ENCODE results near the gene HRH1. TPM values are rescaled to one million over a fixed set of nuclear protein-coding genes. Genes with fewer than 3 reads are reported as not detected.

The HRH1 gene
- total RNA-seq, 1 donor from 2014 or later = 2.1 TPM

DNA sequence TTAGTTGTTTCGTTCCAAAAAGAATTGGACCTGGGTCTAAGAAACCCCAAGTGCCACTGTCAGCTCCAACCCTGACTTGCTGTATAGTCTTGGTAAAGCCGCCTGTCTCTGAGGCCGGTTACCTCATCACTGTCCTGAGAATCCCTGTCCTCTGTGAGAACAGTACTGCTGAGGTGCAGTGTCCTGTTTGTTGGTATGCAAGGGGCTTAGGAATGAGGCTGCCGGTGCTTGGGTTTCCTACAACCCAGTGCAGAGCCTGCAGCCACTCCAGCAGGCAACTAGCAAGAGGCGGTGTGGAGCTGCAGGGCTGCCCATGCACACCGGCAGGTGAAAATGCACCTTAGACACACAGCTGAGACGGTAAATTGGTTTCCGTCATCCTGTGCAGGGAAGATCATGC lies 65.9 kb downstream of the HRH1 start:
- FAIRE-seq (no peak), DNase-seq (ENCODE audit: low read depth) (no peak)
- H3K9ac ChIP-seq (ENCODE audit: low read length) = no peak overlapping the region
- TF ChIP-seq EZH2 (IDR thresholded peaks at IDR 0.05; ENCODE audit: insufficient read depth, low read length) (no peak), CTCF (IDR thresholded peaks at IDR 0.05; ENCODE audit: insufficient read depth, low read depth, low read length) (no peak)
- H3K4me3 ChIP-seq (ENCODE audit: insufficient read depth, low read depth, low read length) = no peak overlapping the region
- H3K9me3 ChIP-seq (ENCODE audit: insufficient read depth, low read depth, low read length) = no peaks in the 10 kb centered on the region
- H3K27ac Mint-ChIP-seq (ENCODE audit: unreplicated experiment) = no peak overlapping the region
- peaks cover 2% of the 10 kb centered on the region for H3K4me1 Mint-ChIP-seq (ENCODE audit: low read depth, unreplicated experiment)
- peaks cover 5% of the 10 kb centered on the region for H3K36me3 Mint-ChIP-seq (ENCODE audit: low read depth, unreplicated experiment)
- peaks cover 6% of the 10 kb centered on the region for H4K20me1 ChIP-seq (ENCODE audit: insufficient read depth, low read length)
- H3K27me3 ChIP-seq (ENCODE audit: insufficient read depth, low read length) = no peaks in the 10 kb centered on the region
- peaks cover 6% of the 10 kb centered on the region for H3K4me1 ChIP-seq (ENCODE audit: insufficient read depth, low read length)
- H3K4me2 ChIP-seq (ENCODE audit: low read length) = no peak overlapping the region
- H2AFZ ChIP-seq (ENCODE audit: low read depth, low read length) = no peak overlapping the region
- no peak overlapping the region for H3K4me3 Mint-ChIP-seq (ENCODE audit: unreplicated experiment)
- H3K27ac ChIP-seq (ENCODE audit: low read depth, low read length) = no peak overlapping the region
- peaks cover 6% of the 10 kb centered on the region for H3K36me3 ChIP-seq (ENCODE audit: insufficient read depth, low read length)
- no peaks in the 10 kb centered on the region for H3K9me3 Mint-ChIP-seq (ENCODE audit: unreplicated experiment)
- peaks cover 66% of the 10 kb centered on the region for H3K79me2 ChIP-seq (ENCODE audit: insufficient read depth, low read length)
- no peaks in the 10 kb centered on the region for H3K27me3 Mint-ChIP-seq (ENCODE audit: low read depth, unreplicated experiment)

DNA sequence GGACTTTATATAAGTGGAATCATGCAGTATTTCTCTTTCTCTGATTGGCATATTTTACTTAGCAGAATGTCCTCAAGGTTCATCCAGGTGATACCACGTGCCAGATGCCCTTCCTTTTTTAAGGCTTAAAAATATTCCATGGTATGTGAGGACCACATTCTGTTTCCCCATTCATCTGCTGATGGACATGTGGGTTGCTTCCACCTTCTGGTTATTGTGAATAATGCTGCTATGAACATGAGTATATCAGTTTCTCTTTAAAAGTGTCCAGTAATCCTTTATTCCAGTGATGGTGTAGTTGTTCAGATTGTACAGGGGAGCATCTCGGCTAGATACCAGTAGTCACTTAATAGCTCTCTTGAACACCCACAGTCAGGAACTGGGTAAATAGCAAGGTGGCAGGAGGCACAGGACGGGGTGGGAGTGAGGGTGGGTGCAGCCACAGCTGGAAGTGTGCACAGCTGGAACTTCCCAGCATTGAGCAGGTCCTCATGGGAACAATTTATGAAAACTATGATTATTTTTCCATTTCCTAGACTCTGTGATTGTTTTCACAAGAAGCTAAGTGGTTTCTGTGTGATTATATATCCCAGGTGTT lies 67.6 kb downstream of the HRH1 start:
- no peak overlapping the region for H3K4me3 Mint-ChIP-seq (ENCODE audit: unreplicated experiment)
- H3K27me3 Mint-ChIP-seq (ENCODE audit: low read depth, unreplicated experiment) = no peaks in the 10 kb centered on the region
- Histone ChIP-seq H2AFZ (ENCODE audit: low read depth, low read length) (no peak overlapping the region), H3K4me1 (ENCODE audit: insufficient read depth, low read length) (peaks cover 14% of the 10 kb centered on the region), H3K9me3 (ENCODE audit: insufficient read depth, low read depth, low read length) (no peaks in the 10 kb centered on the region), H3K27ac (ENCODE audit: low read depth, low read length) (no peak overlapping the region), H3K27me3 (ENCODE audit: insufficient read depth, low read length) (no peaks in the 10 kb centered on the region), H3K79me2 (ENCODE audit: insufficient read depth, low read length) (peaks cover 66% of the 10 kb centered on the region), H3K4me2 (ENCODE audit: low read length) (no peak overlapping the region), H3K36me3 (ENCODE audit: insufficient read depth, low read length) (peaks cover 3% of the 10 kb centered on the region), H4K20me1 (ENCODE audit: insufficient read depth, low read length) (peaks cover 6% of the 10 kb centered on the region), H3K4me3 (ENCODE audit: insufficient read depth, low read depth, low read length) (no peak overlapping the region), H3K9ac (ENCODE audit: low read length) (peak overlapping the region; percentile 11)
- FAIRE-seq = no peak
- H3K9me3 Mint-ChIP-seq (ENCODE audit: unreplicated experiment) = peaks cover 2% of the 10 kb centered on the region
- peaks cover 5% of the 10 kb centered on the region for H3K36me3 Mint-ChIP-seq (ENCODE audit: low read depth, unreplicated experiment)
- peaks cover 13% of the 10 kb centered on the region for H3K4me1 Mint-ChIP-seq (ENCODE audit: low read depth, unreplicated experiment)
- no peak overlapping the region for H3K27ac Mint-ChIP-seq (ENCODE audit: unreplicated experiment)
- DNase-seq (ENCODE audit: low read depth) = no peak
- TF ChIP-seq EZH2 (IDR thresholded peaks at IDR 0.05; ENCODE audit: insufficient read depth, low read length) = no peak
- TF ChIP-seq CTCF (IDR thresholded peaks at IDR 0.05; ENCODE audit: insufficient read depth, low read depth, low read length) = peak; percentile 17

DNA sequence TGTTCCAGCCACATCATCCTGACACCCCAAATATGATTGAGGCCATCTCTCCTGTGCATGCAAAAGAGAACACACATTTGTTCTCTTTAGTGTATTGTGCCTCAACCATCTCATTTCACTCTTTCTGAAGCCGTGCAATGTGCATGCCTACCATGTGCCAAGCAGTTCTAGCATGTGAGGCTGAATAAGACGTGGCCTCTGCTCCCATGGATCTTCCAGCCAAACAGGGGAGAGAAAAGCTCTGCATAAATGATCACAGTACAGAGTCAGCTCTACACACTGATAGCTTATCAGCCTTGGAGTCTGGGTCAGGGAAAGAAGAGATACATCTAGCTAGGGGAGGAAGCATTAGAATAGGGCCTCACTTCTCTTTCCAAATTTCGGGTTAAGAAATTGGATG lies 69.7 kb downstream of the HRH1 start:
- Histone ChIP-seq H3K9me3 (ENCODE audit: insufficient read depth, low read depth, low read length) (no peaks in the 10 kb centered on the region), H3K4me1 (ENCODE audit: insufficient read depth, low read length) (peaks cover 14% of the 10 kb centered on the region), H3K36me3 (ENCODE audit: insufficient read depth, low read length) (peaks cover 3% of the 10 kb centered on the region), H3K4me3 (ENCODE audit: insufficient read depth, low read depth, low read length) (no peak overlapping the region), H3K79me2 (ENCODE audit: insufficient read depth, low read length) (peaks cover 64% of the 10 kb centered on the region), H2AFZ (ENCODE audit: low read depth, low read length) (no peak overlapping the region), H3K27ac (ENCODE audit: low read depth, low read length) (no peak overlapping the region), H4K20me1 (ENCODE audit: insufficient read depth, low read length) (peaks cover 6% of the 10 kb centered on the region), H3K4me2 (ENCODE audit: low read length) (no peak overlapping the region), H3K27me3 (ENCODE audit: insufficient read depth, low read length) (no peaks in the 10 kb centered on the region), H3K9ac (ENCODE audit: low read length) (no peak overlapping the region)
- DNase-seq (ENCODE audit: low read depth) (no peak), FAIRE-seq (no peak)
- Mint-ChIP-seq H3K36me3 (ENCODE audit: low read depth, unreplicated experiment) (peaks cover 5% of the 10 kb centered on the region), H3K4me3 (ENCODE audit: unreplicated experiment) (no peak overlapping the region), H3K4me1 (ENCODE audit: low read depth, unreplicated experiment) (peaks cover 14% of the 10 kb centered on the region), H3K27ac (ENCODE audit: unreplicated experiment) (no peak overlapping the region), H3K27me3 (ENCODE audit: low read depth, unreplicated experiment) (no peaks in the 10 kb centered on the region), H3K9me3 (ENCODE audit: unreplicated experiment) (peaks cover 2% of the 10 kb centered on the region)
- TF ChIP-seq CTCF (IDR thresholded peaks at IDR 0.05; ENCODE audit: insufficient read depth, low read depth, low read length) = no peak
- TF ChIP-seq EZH2 (IDR thresholded peaks at IDR 0.05; ENCODE audit: insufficient read depth, low read length) = no peak

All from astrocyte (in vitro differentiated cells and primary cell).